KMS-11 (cell line): ENCODE data around the gene GARNL3.

Experiments used
- H2AFZ ChIP-seq: fragments of 200-600 bp; sonication (generic); 2 replicates; pipeline ENCODE4 v1.6.1; 2016; ENCODE audit warnings: antibody characterized with exemption, mixed run types, low read depth
- H3K27ac ChIP-seq: fragments of 200-600 bp; sonication (generic); 2 replicates; pipeline ENCODE4 v1.6.1; 2016; ENCODE audit warnings: mild to moderate bottlenecking, mixed run types
- H3K27me3 ChIP-seq: fragments of 200-600 bp; sonication (generic); 2 replicates; pipeline ENCODE4 v1.6.1; 2017; ENCODE audit warnings: mild to moderate bottlenecking, low read depth, mixed run types, moderate library complexity; ENCODE audit not compliant: insufficient read depth
- H3K36me3 ChIP-seq: fragments of 200-600 bp; sonication (generic); 2 replicates; pipeline ENCODE4 v1.6.1; 2017; ENCODE audit warnings: mild to moderate bottlenecking, mixed run types; ENCODE audit not compliant: insufficient read depth
- H3K4me1 ChIP-seq: fragments of 200-600 bp; sonication (generic); 2 replicates; pipeline ENCODE4 v1.6.1; 2016; ENCODE audit warnings: mild to moderate bottlenecking, low read depth, mixed run types; ENCODE audit not compliant: poor library complexity, severe bottlenecking
- H3K4me2 ChIP-seq: fragments of 200-600 bp; sonication (generic); 2 replicates; pipeline ENCODE4 v1.7.0; 2016; ENCODE audit warnings: mild to moderate bottlenecking, mixed run types
- H3K4me3 ChIP-seq: fragments of 200-600 bp; sonication (generic); IDR thresholded peaks from 2 replicates; pipeline ENCODE4 v1.6.1; 2017; ENCODE audit warnings: low read depth, low read length, mixed read lengths; ENCODE audit not compliant: insufficient read depth
- H3K79me2 ChIP-seq: fragments of 200-600 bp; sonication (generic); 2 replicates; pipeline ENCODE4 v1.6.1; 2016; ENCODE audit warnings: low read depth, mixed run types; ENCODE audit not compliant: insufficient read depth
- H3K9ac ChIP-seq: fragments of 200-600 bp; sonication (generic); 2 replicates; pipeline ENCODE4 v1.6.1; 2016; ENCODE audit warnings: mild to moderate bottlenecking, mixed run types
- H4K20me1 ChIP-seq: fragments of 200-600 bp; sonication (generic); 2 replicates; pipeline ENCODE4 v1.6.1; 2016; ENCODE audit warnings: mild to moderate bottlenecking, mixed run types; ENCODE audit not compliant: insufficient read depth
- CTCF ChIP-seq: fragments of 200-600 bp; sonication (generic); conservative IDR thresholded peaks from 2 replicates; pipeline ENCODE4 v1.6.1; 2017; ENCODE audit warnings: low read depth, mild to moderate bottlenecking, antibody characterized with exemption, low read length, moderate library complexity, mixed read lengths

GARNL3 gene

GRCh38 chr9:127388037-127388855 lies 123.7 kb downstream of the GARNL3 start:
- Histone ChIP-seq H3K4me2 (peak overlapping the region; percentile 89), H3K4me1 (peaks cover 97% of the 10 kb centered on the region), H3K79me2 (no peaks in the 10 kb centered on the region), H3K36me3 (no peaks in the 10 kb centered on the region), H3K27me3 (no peaks in the 10 kb centered on the region), H3K27ac (peak overlapping the region; percentile 100), H3K9ac (peak overlapping the region; percentile 84), H4K20me1 (no peaks in the 10 kb centered on the region), H2AFZ (peak overlapping the region; percentile 38; the same call in 1 of the 2 replicates), H3K4me3 (no peak overlapping the region)
- TF ChIP-seq CTCF, result no peak

- H3K27me3 ChIP-seq, result no peaks in the 10 kb centered on the region
- peak overlapping the region; percentile 38 for H2AFZ ChIP-seq
- no peaks in the 10 kb centered on the region for H3K36me3 ChIP-seq
- no peak for TF ChIP-seq CTCF
- H3K4me2 ChIP-seq, result peak overlapping the region; percentile 89
- H4K20me1 ChIP-seq, result no peaks in the 10 kb centered on the region
- peaks cover 97% of the 10 kb centered on the region for H3K4me1 ChIP-seq
- no peaks in the 10 kb centered on the region for H3K79me2 ChIP-seq
- H3K9ac ChIP-seq, result peak overlapping the region; percentile 84
- H3K4me3 ChIP-seq, result no peak overlapping the region
- H3K27ac ChIP-seq, result peak overlapping the region; percentile 100
Observed at GRCh38 chr9:127388856-127389238, 124.3 kb downstream of the GARNL3 start.

- peak overlapping the region; percentile 100 for H3K27ac ChIP-seq
- TF ChIP-seq CTCF, result no peak
- peak overlapping the region; percentile 38; the same call in 1 of the 2 replicates for H2AFZ ChIP-seq
- H3K4me3 ChIP-seq, result no peak overlapping the region
- H3K79me2 ChIP-seq, result no peaks in the 10 kb centered on the region
- no peaks in the 10 kb centered on the region for H3K36me3 ChIP-seq
- H4K20me1 ChIP-seq, result no peaks in the 10 kb centered on the region
- H3K9ac ChIP-seq, result peak overlapping the region; percentile 84
- H3K4me1 ChIP-seq, result peaks cover 97% of the 10 kb centered on the region
- peak overlapping the region; percentile 89 for H3K4me2 ChIP-seq
- H3K27me3 ChIP-seq, result no peaks in the 10 kb centered on the region
Observed at GRCh38 chr9:127389381-127390247, 125.0 kb downstream of the GARNL3 start.

- peak overlapping the region; percentile 84; the same call in 1 of the 2 replicates for H3K9ac ChIP-seq
- H3K27me3 ChIP-seq, result no peaks in the 10 kb centered on the region
- H3K79me2 ChIP-seq, result no peaks in the 10 kb centered on the region
- H3K27ac ChIP-seq, result peak overlapping the region; percentile 100
- H3K4me3 ChIP-seq, result no peak overlapping the region
- H2AFZ ChIP-seq, result peak overlapping the region; percentile 34; the same call in 1 of the 2 replicates
- peak overlapping the region; percentile 89 for H3K4me2 ChIP-seq
- TF ChIP-seq CTCF, result no peak
- no peaks in the 10 kb centered on the region for H4K20me1 ChIP-seq
- H3K4me1 ChIP-seq, result peaks cover 97% of the 10 kb centered on the region
- no peaks in the 10 kb centered on the region for H3K36me3 ChIP-seq
Observed at GRCh38 chr9:127390248-127390545, 125.6 kb downstream of the GARNL3 start.
